Naive thymus-derived CD8-positive, alpha-beta T cell (primary cell): ENCODE measurements around the gene KRTAP2-2. TPM values are rescaled to one million over a fixed set of nuclear protein-coding genes. Genes with fewer than 3 reads are reported as not detected.
"Not testable (repeated sequence)": the region's sequence is repeated elsewhere in the genome, so short reads cannot be mapped to it uniquely, and the experiment has no call there.

ENCODE experiments used
- ATAC-seq, 2 donors: fragments of 150-1000 bp; cut with Tn5 transposase in 1 of 2; sonication (Bioruptor Pico), chemical (Tn5 transposase) in 1 of 2; 1 replicate in 1 of 2; 2 replicates in 1 of 2; pipeline ENCODE4 v1.10.0; 2021; ENCODE audit warnings: mild to moderate bottlenecking in 2 of 2, moderate library complexity in 2 of 2
- POLR2A ChIA-PET: fragments of 350-600 bp; sonication (Branson Sonifier 250); formaldehyde crosslinking; loops from one replicate; lab custom pipeline; 2021; ENCODE audit warnings: antibody characterized with exemption; lab: Charles Lee
- DNase-seq, 10 donors: peaks; one replicate each; pipeline versions ENCODE4 v3.0.0 to v3.0.0-alpha.2; 2020 to 2022
- H3K27ac Mint-ChIP-seq, 10 donors: one replicate each; pipeline ENCODE4 v1.8.0; 2020 to 2022; ENCODE audit warnings: mild to moderate bottlenecking in 10 of 10, mixed read lengths in 10 of 10, moderate library complexity in 4 of 10, inconsistent platforms in 1 of 10
- H3K27me3 Mint-ChIP-seq, 5 donors: one replicate each; pipeline ENCODE4 v1.8.0; 2021 to 2022; ENCODE audit warnings: mixed read lengths in 5 of 5
- H3K36me3 Mint-ChIP-seq, 3 donors: one replicate each; pipeline ENCODE4 v1.8.0; 2020 to 2022; ENCODE audit warnings: mixed read lengths in 3 of 3, mild to moderate bottlenecking in 2 of 3, inconsistent platforms in 1 of 3
- H3K4me1 Mint-ChIP-seq, 4 donors: one replicate each; pipeline ENCODE4 v1.8.0; 2021 to 2022; ENCODE audit warnings: mixed read lengths in 4 of 4
- H3K4me3 Mint-ChIP-seq, 10 donors: one replicate each; pipeline ENCODE4 v1.8.0; 2020 to 2022; ENCODE audit warnings: mild to moderate bottlenecking in 10 of 10, mixed read lengths in 10 of 10, moderate library complexity in 6 of 10, inconsistent platforms in 1 of 10
- H3K9me3 Mint-ChIP-seq, 9 donors: one replicate each; pipeline ENCODE4 v1.8.0; 2020 to 2022; ENCODE audit warnings: mixed read lengths in 9 of 9, mild to moderate bottlenecking in 3 of 9, inconsistent platforms in 1 of 9, moderate library complexity in 1 of 9
- polyA plus RNA-seq, 3 donors: library from polyadenylated mRNA; unstranded; fragments of 300-500 nt; fragmentation: Illumina TruSeq; gene quantifications; one replicate each; pipeline ENCODE4 v1.2.3, GENCODE V29; 2021
- total RNA-seq, 8 experiments: library from RNA in 2 of 8; stranded (reverse) in 2 of 8; gene quantifications; one replicate each; pipeline ENCODE4 v1.2.3 and lab custom pipeline; 2021 to 2026

Gene KRTAP2-2
- not detected for total RNA-seq
- not detected for polyA plus RNA-seq
- total RNA-seq (lab: John Stamatoyannopoulos, UW): 0 reads per million in 6 experiments

- POLR2A ChIA-PET, H3K27ac Mint-ChIP-seq, H3K4me3 Mint-ChIP-seq, H3K4me1 Mint-ChIP-seq, H3K36me3 Mint-ChIP-seq, ATAC-seq, H3K9me3 Mint-ChIP-seq, DNase-seq: not testable (repeated sequence)
- peaks cover 10 to 37% (median 18%) of the 10 kb centered on the region in 5 donors for H3K27me3 Mint-ChIP-seq
These were observed at the start of gene KRTAP2-2 for GRCh38 chr17:41055130-41055529. Gene KRTAP2-2, minus strand, starts transcription at chr17:41055230. Its CDS starts 19 bp downstream, at chr17:41055211.

GRCh38 chr17:41104386-41105038, 49.5 kb upstream of the KRTAP2-2 start:
- H3K27me3 Mint-ChIP-seq, H3K9me3 Mint-ChIP-seq, H3K36me3 Mint-ChIP-seq, H3K4me3 Mint-ChIP-seq, ATAC-seq, DNase-seq, H3K27ac Mint-ChIP-seq, POLR2A ChIA-PET: not testable (repeated sequence)
- peaks cover 14 to 40% (median 30%) of the 10 kb centered on the region in 4 donors for H3K4me1 Mint-ChIP-seq

GRCh38 chr17:41103896-41104295, 48.9 kb upstream of the KRTAP2-2 start:
- peaks cover 14 to 36% (median 27%) of the 10 kb centered on the region in 4 donors for H3K4me1 Mint-ChIP-seq
- no peak overlapping the region for H3K27ac Mint-ChIP-seq
- DNase-seq: no peak
- H3K36me3 Mint-ChIP-seq: no peaks in the 10 kb centered on the region
- ATAC-seq: no peak
- no peak overlapping the region for H3K4me3 Mint-ChIP-seq
- peaks cover 0 to 4% (median 0%) of the 10 kb centered on the region in 5 donors for H3K27me3 Mint-ChIP-seq
- POLR2A ChIA-PET: no interaction called here
- H3K9me3 Mint-ChIP-seq: peaks cover 0 to 6% (median 0%) of the 10 kb centered on the region in 9 donors

DNA sequence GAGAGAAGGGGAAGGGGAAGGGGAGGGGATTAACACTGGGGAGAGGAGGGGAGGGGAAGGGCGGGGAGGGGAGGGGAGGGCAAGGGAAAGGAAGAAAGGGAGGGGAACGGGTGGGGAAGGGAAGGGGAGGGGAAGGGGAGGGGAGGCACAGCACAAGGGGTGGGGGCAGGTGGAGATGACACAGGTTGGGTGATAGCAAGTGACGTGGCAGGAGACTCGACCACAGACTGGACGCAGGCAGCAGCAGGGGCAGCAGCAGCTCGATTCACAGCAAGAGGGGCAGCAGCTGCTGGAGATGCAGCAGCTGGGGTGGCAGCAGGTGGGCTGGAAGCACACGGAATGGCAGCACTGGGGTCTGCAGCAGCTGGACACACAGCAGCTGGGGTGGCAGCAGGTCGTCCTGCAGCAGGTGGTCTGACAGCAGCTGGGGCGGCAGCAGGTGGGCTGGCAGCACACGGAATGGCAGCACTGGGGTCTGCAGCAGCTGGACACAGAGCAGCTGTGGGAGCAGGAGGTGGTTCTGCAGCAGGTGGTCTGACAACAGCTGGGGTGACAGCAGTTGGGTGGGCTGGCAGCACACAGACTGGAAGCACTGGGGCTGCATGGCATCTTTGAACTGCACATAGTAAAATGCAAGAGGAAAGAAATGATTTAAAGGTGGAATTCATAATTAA, 46.7 kb upstream of the KRTAP2-2 start, which contains the start of gene KRTAP4-16:
Gene KRTAP4-16 (minus strand): TSS at position 624 of the 674 bp plus-strand sequence. CDS start 0 bp downstream, at position 624.
- DNase-seq: no peak
- H3K4me1 Mint-ChIP-seq: peaks cover 8 to 20% (median 12%) of the 10 kb centered on the region in 4 donors
- POLR2A ChIA-PET: no interaction called here
- ATAC-seq: no peak
- peaks cover 5 to 10% (median 6%) of the 10 kb centered on the region in 5 donors for H3K27me3 Mint-ChIP-seq
- no peaks in the 10 kb centered on the region for H3K36me3 Mint-ChIP-seq
- no peaks in the 10 kb centered on the region for H3K9me3 Mint-ChIP-seq
- H3K4me3 Mint-ChIP-seq: no peak within 1 kb of the TSS
- peak within 1 kb of the TSS in 3 of 10 donors; percentile 9 to 56 (median 35) for H3K27ac Mint-ChIP-seq

- H3K9me3 Mint-ChIP-seq, POLR2A ChIA-PET, DNase-seq, H3K36me3 Mint-ChIP-seq: not testable (repeated sequence)
- ATAC-seq: peak; percentile 52 to 62
- Mint-ChIP-seq H3K27ac (peak overlapping the region in 2 of 10 donors; percentile 11 to 24), H3K4me3 (peak overlapping the region in 5 of 10 donors; percentile 8 to 56 (median 32)), H3K27me3 (peaks cover 6 to 14% (median 8%) of the 10 kb centered on the region in 5 donors), H3K4me1 (peaks cover 6 to 20% (median 12%) of the 10 kb centered on the region in 4 donors)
These were observed 44.9 kb upstream of the KRTAP2-2 start for GRCh38 chr17:41099682-41100480.

DNA sequence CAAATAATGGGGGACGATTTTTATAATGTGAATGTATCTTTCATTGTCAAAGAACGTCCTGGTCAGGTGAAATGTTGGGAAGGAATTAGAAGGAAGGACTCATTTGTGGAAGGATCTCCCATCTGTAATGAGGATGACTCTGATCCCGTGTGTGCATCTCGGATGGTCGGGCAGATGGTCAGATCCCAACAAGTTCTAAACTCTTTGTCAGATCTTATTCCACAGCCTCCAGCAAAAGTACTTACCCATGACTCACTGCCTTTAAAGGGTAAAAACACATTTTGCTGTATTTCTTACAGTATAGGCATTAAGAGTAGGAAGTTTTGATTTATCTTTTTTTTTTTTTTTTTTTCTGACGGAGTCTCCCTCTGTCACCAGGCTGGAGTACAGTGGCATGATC, 43.5 kb upstream of the KRTAP2-2 start:
- no peak overlapping the region for H3K27ac Mint-ChIP-seq
- H3K27me3 Mint-ChIP-seq: peaks cover 6 to 14% (median 8%) of the 10 kb centered on the region in 5 donors
- H3K36me3 Mint-ChIP-seq: no peaks in the 10 kb centered on the region
- H3K4me1 Mint-ChIP-seq: peaks cover 6 to 20% (median 12%) of the 10 kb centered on the region in 4 donors
- POLR2A ChIA-PET: no interaction called here
- DNase-seq (no peak), ATAC-seq (no peak)
- H3K9me3 Mint-ChIP-seq: no peaks in the 10 kb centered on the region
- no peak overlapping the region for H3K4me3 Mint-ChIP-seq

DNA sequence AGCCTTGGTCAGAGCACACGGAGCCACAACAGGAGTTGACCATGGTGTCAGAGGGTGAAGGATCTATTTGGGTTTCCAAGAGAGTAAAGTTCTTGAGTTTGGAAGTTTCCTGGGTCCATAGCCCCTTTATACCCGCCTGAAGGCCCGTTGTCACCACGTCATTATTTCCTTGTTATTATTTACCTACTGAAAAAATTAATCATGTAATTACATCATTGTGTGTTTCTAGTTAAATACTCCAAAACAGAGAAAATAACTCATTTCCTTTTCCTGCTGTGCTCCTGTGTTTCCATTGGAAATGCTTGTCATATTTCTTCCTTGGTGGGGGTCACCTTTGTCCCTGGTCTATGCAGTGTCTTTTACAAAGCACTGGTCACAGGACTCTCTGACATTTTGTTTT, 43.0 kb upstream of the KRTAP2-2 start, which contains the start of gene KRTAP4-8:
Gene KRTAP4-8 (minus strand): TSS at position 101 of the 400 bp plus-strand sequence. CDS start 58 bp downstream, at position 43.
- ATAC-seq: no peak
- no peak for DNase-seq
- Mint-ChIP-seq H3K4me1 (peaks cover 6 to 20% (median 12%) of the 10 kb centered on the region in 4 donors), H3K4me3 (no peak within 1 kb of the TSS), H3K27me3 (peaks cover 6 to 14% (median 8%) of the 10 kb centered on the region in 5 donors), H3K36me3 (peaks cover 0 to 1% (median 1%) of the 10 kb centered on the region in 3 donors), H3K27ac (peak within 1 kb of the TSS in 1 of 10 donors; percentile 47), H3K9me3 (peaks cover 0 to 2% (median 0%) of the 10 kb centered on the region in 9 donors)
- POLR2A ChIA-PET: no interaction called here

DNA sequence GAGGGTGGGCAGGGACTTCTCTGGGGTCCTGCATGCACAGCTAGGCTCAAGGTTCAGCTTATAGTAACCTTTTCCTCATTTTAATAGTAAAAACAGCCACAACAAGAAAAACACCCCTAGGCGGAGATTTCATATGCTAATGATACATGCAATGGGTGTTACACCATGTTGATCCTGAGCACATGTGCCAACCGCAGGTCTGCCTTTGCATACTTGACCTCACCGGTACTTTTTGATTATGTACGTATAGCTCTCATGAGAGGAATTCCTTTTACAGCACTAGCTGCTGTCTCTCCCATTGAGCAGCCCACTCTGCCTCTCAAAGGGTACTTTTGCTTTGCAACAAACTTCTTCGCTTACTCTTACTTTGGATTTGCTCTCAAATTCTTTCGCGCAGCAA, 41.0 kb upstream of the KRTAP2-2 start:
- POLR2A ChIA-PET: no interaction called here
- DNase-seq: no peak
- Mint-ChIP-seq H3K27ac (peak overlapping the region in 1 of 10 donors; percentile 34), H3K27me3 (peaks cover 6 to 14% (median 8%) of the 10 kb centered on the region in 5 donors), H3K36me3 (peaks cover 0 to 5% (median 3%) of the 10 kb centered on the region in 3 donors), H3K9me3 (peaks cover 0 to 7% (median 0%) of the 10 kb centered on the region in 9 donors), H3K4me3 (no peak overlapping the region), H3K4me1 (peaks cover 6 to 17% (median 10%) of the 10 kb centered on the region in 4 donors)
- no peak for ATAC-seq

DNA sequence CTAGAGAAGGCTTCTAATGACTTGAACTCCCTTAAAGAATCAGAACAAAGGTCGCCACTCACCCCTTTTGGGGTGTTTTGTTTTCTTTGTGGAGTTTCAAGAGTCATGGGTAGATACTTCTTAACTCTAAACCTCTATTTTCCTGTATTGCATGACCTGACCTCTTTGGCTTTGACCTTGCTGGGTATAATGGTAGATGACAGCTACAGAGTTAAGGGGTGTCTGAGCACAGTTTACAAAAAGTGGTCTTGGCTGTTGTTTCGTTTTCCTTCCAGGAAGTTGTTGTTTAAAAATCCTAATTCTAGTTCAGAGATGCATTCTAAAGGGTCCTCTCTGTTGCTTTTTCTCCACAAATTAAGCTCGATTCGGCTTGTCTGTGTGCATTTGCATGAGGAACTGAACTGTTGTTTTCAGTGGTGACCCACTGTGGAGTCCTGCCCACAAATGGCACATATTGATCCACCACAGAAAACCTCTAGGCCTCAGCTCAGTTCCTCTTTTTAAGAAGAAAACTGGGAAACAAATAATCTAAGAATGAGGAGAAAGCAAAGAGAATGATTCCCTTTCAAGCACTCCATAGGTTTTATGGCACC, 33.8 kb upstream of the KRTAP2-2 start:
- H3K36me3 Mint-ChIP-seq, H3K9me3 Mint-ChIP-seq, H3K27me3 Mint-ChIP-seq, H3K27ac Mint-ChIP-seq, POLR2A ChIA-PET, ATAC-seq, H3K4me3 Mint-ChIP-seq, DNase-seq, H3K4me1 Mint-ChIP-seq: not testable (repeated sequence)

DNA sequence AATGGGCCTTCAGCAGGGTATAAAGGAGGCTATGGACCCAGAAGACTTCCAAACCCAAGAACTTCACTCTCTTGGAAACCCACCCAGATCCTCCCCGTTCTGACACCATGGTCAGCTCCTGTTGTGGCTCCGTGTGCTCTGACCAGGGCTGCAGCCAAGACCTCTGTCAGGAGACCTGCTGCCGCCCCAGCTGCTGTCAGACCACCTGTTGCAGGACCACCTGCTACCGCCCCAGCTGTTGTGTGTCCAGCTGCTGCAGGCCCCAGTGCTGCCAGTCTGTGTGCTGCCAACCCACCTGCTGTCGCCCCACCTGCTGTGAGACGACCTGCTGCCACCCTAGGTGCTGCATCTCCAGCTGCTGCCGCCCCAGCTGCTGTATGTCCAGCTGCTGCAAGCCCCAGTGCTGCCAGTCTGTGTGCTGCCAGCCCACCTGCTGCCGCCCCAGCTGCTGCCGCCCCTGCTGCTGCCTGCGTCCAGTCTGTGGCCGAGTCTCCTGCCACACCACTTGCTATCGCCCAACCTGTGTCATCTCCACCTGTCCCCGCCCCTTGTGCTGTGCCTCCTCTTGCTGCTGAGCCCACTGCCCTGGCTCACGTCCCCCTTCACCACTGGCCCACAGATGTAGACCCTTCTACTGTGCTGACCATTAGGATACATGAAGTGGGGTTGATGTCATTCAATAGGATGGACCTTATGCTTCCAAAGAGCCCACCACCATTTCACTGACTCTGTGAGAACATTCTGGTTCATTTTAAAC, 29.2 kb upstream of the KRTAP2-2 start, which contains the start of gene KRTAP4-7:
Gene KRTAP4-7 (plus strand): TSS at position 51 of the 757 bp plus-strand sequence. CDS start 57 bp downstream, at position 108.
- DNase-seq, H3K4me3 Mint-ChIP-seq, H3K27ac Mint-ChIP-seq, H3K36me3 Mint-ChIP-seq, H3K9me3 Mint-ChIP-seq, H3K4me1 Mint-ChIP-seq, POLR2A ChIA-PET, H3K27me3 Mint-ChIP-seq, ATAC-seq: not testable (repeated sequence)

DNA sequence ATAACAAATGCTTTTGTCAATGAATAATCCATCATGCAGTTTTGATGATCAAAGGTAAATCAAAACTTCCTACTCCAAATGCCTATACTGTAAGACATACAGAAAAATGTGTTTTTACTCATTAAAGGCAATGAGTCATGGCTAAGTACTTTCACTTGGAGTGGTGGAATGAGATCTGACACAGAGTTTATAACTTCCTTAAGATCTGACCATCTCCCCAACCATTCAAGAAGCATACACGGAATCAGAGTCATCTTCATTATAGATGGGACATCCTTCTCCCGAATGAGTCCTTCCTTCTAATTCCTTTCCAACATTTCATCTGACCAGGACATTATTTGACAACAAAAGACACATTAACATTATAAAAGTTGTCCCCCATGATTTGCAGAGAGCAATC, 28.4 kb upstream of the KRTAP2-2 start:
- H3K9me3 Mint-ChIP-seq, H3K4me3 Mint-ChIP-seq, H3K4me1 Mint-ChIP-seq, H3K27me3 Mint-ChIP-seq, H3K27ac Mint-ChIP-seq, H3K36me3 Mint-ChIP-seq, ATAC-seq, DNase-seq: not testable (repeated sequence)
- POLR2A ChIA-PET: interaction anchor here (0.6 kb wide), 1 partner anchor 405 kb away, joined by 5 read pairs; no protein-coding TSS in a partner anchor
